MCF 10A (cell line): ENCODE data around the gene IL17A. TPM values are rescaled to one million over a fixed set of nuclear protein-coding genes. Genes with fewer than 3 reads are reported as not detected.
A peak's percentile ranks its signal among the peaks of the same experiment; 100 is the strongest.

ENCODE experiments used
- BruUV-seq: library from RNA; stranded (reverse); fragments of 400-500 nt; replicated peaks from 2 replicates; lab custom pipeline; 2021; lab: Mats Ljungman, UMichigan
- CTCF ChIA-PET: fragments of 300-600 bp; sonication (Branson Sonifier 250); formaldehyde crosslinking; extraction: SDS; loops from one replicate; lab custom pipeline; 2021; ENCODE audit warnings: antibody characterized with exemption, inconsistent platforms; lab: Yijun Ruan, JAX
- POLR2A ChIA-PET: fragments of 300-600, 350-650 bp; sonication (Branson Sonifier 250); formaldehyde crosslinking; extraction: SDS; loops from one replicate; lab custom pipeline; 2020; ENCODE audit warnings: antibody characterized with exemption, inconsistent platforms; lab: Yijun Ruan, JAX
- DNase-seq: peaks from one replicate; pipeline ENCODE4 v3.0.0-alpha.2; 2018; ENCODE audit not compliant: unreplicated experiment
- H3K27ac Mint-ChIP-seq: one replicate; pipeline ENCODE4 v1.8.0; 2022; ENCODE audit warnings: mild to moderate bottlenecking, low read depth, mixed read lengths; ENCODE audit not compliant: unreplicated experiment
- H3K27me3 Mint-ChIP-seq: one replicate; pipeline ENCODE4 v1.8.0; 2022; ENCODE audit warnings: mixed read lengths; ENCODE audit not compliant: insufficient read depth, unreplicated experiment
- H3K36me3 Mint-ChIP-seq: one replicate; pipeline ENCODE4 v1.8.0; 2022; ENCODE audit warnings: mild to moderate bottlenecking, moderate library complexity, mixed read lengths; ENCODE audit not compliant: insufficient read depth, unreplicated experiment
- H3K4me1 Mint-ChIP-seq: one replicate; pipeline ENCODE4 v1.8.0; 2022; ENCODE audit warnings: mixed read lengths; ENCODE audit not compliant: insufficient read depth, unreplicated experiment
- H3K4me3 Mint-ChIP-seq: one replicate; pipeline ENCODE4 v1.8.0; 2022; ENCODE audit warnings: mild to moderate bottlenecking, moderate library complexity, mixed read lengths; ENCODE audit not compliant: unreplicated experiment
- H3K9me3 Mint-ChIP-seq: one replicate; pipeline ENCODE4 v1.8.0; 2022; ENCODE audit warnings: mixed read lengths; ENCODE audit not compliant: unreplicated experiment
- intact Hi-C: fragments of 100-400 bp; cut with micrococcal nuclease; formaldehyde crosslinking; loops from 2 replicates; pipeline ENCODE4 v1.14.1; 2022
- total RNA-seq: library from RNA; stranded (reverse); gene quantifications from 2 replicates; pipeline ENCODE4 v1.2.3, GENCODE V29; 2022
- TF ChIP-seq, protein P1 (sequence below): fragments of 200-600 bp; IDR thresholded peaks from one replicate; pipeline ENCODE4 v1.8.0; 2022; ENCODE audit warnings: antibody characterized with exemption, mild to moderate bottlenecking; ENCODE audit not compliant: unreplicated experiment

IL17A gene
- total RNA-seq, 1 experiment from 2014 or later: not detected

GRCh38 chr6:52160472-52161104 is 25.6 kb upstream of the IL17A start:
- DNase-seq: no peak
- POLR2A ChIA-PET: interaction anchor here (1.0 kb wide), 1 partner anchor 124 kb away, joined by 3 read pairs; the partner anchor contains the start of gene MCM3
- Mint-ChIP-seq H3K27me3 (no peaks in the 10 kb centered on the region), H3K36me3 (no peaks in the 10 kb centered on the region), H3K4me1 (peaks cover 34% of the 10 kb centered on the region), H3K27ac (no peak overlapping the region), H3K9me3 (no peaks in the 10 kb centered on the region), H3K4me3 (no peak overlapping the region)
- intact Hi-C loops: loop anchor here (5.0 kb wide), 1 partner anchor 502 kb away; no protein-coding TSS in a partner anchor
- TF ChIP-seq, protein P1, sequence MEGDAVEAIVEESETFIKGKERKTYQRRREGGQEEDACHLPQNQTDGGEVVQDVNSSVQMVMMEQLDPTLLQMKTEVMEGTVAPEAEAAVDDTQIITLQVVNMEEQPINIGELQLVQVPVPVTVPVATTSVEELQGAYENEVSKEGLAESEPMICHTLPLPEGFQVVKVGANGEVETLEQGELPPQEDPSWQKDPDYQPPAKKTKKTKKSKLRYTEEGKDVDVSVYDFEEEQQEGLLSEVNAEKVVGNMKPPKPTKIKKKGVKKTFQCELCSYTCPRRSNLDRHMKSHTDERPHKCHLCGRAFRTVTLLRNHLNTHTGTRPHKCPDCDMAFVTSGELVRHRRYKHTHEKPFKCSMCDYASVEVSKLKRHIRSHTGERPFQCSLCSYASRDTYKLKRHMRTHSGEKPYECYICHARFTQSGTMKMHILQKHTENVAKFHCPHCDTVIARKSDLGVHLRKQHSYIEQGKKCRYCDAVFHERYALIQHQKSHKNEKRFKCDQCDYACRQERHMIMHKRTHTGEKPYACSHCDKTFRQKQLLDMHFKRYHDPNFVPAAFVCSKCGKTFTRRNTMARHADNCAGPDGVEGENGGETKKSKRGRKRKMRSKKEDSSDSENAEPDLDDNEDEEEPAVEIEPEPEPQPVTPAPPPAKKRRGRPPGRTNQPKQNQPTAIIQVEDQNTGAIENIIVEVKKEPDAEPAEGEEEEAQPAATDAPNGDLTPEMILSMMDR: no peak
- BruUV-seq: no TSS peak
- CTCF ChIA-PET: interaction anchor here (0.5 to 8.7 kb wide), 9 partner anchors 11 to 944 kb away, joined by 3 to 178 read pairs (median 4); no protein-coding TSS in a partner anchor

- POLR2A ChIA-PET: no interaction called here
- Mint-ChIP-seq H3K4me3 (no peak overlapping the region), H3K4me1 (peaks cover 21% of the 10 kb centered on the region), H3K36me3 (no peaks in the 10 kb centered on the region), H3K9me3 (no peaks in the 10 kb centered on the region), H3K27ac (no peak overlapping the region), H3K27me3 (no peaks in the 10 kb centered on the region)
- no TSS peak for BruUV-seq
- CTCF ChIA-PET: interaction anchor here (0.5 to 8.7 kb wide), 17 partner anchors 12 to 501 kb away, joined by 3 to 178 read pairs (median 9); no protein-coding TSS in a partner anchor
- intact Hi-C loops: loop anchor here (5.0 kb wide), 1 partner anchor 500 kb away; no protein-coding TSS in a partner anchor
- DNase-seq: no peak
- TF ChIP-seq, protein P1: no peak
Measured at GRCh38 chr6:52161689-52162438, 24.3 kb upstream of the IL17A start.

DNA sequence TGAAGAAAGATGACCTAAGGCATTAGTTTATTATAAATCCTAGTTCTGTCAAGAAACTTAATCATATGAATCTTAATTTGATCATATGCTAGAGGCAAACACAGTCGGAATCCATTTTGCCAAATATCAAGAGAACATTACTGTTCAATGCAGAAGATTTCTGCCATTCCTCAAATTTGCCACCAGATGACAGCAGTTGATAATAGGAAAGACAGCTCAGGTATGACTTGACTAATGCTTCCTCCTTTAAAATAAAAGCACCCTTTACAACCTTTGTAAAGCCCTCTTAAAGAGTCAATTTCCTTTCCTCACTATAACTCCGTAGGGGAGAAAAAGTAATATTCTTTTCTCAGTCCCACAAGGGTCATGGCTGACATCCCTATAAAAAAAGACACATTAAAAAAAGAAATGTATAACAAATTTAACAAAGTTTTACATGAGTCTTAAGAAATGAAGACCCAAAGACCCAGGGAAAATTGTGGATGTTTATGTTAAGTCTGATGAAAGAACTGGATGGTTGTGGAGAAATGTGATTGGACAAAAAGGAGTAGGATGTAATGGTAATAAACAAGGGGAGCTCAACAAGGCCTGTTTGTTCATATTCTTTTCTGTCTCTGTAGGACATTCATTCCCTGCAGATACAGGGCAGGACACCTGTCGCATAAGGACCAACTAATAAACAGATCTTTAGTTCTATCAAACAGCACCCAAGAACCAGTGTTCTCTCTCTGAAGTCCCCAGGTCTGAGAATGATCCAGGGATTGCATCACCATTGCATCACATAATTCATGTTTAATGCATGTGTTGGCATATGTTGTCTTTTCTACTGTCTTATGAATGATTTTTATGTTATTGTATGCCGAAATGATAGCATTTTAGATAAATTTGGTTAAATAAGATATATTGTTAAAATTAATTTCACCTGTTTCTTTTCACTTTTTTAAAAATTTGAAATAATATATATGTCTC is 23.0 kb upstream of the IL17A start:
- no TSS peak for BruUV-seq
- intact Hi-C loops: loop anchor here (1.0 to 5.0 kb wide), 5 partner anchors 64 to 499 kb away; no protein-coding TSS in a partner anchor
- H3K4me1 Mint-ChIP-seq: peaks cover 11% of the 10 kb centered on the region

More for the DNA sequence above, 23.0 kb upstream of the IL17A start:
- ChIA-PET CTCF (interaction anchor here (0.6 to 8.7 kb wide), 27 partner anchors 9 to 500 kb away, joined by 3 to 178 read pairs (median 4); no protein-coding TSS in a partner anchor), POLR2A (interaction anchor here (1.0 to 1.4 kb wide), 5 partner anchors 8 to 100 kb away, joined by 3 to 6 read pairs (median 3); no protein-coding TSS in a partner anchor)
- Mint-ChIP-seq H3K4me3 (no peak overlapping the region), H3K36me3 (no peaks in the 10 kb centered on the region), H3K9me3 (no peaks in the 10 kb centered on the region), H3K27ac (peak overlapping the region; percentile 86), H3K27me3 (no peaks in the 10 kb centered on the region)
- peak; percentile 59 for DNase-seq
- TF ChIP-seq, protein P1: peak; percentile 86
